Measurements from ENCODE around the gene SDR42E1. TPM values are rescaled to one million over a fixed set of nuclear protein-coding genes. Genes with fewer than 3 reads are reported as not detected.

SDR42E1 gene
- 5.3 and 5.4 TPM in 2 replicates for total RNA-seq

GRCh38 chr16:82011199-82011641, at the start of gene SDR42E1:
Gene SDR42E1, minus strand, starts transcription at chr16:82011470. Its CDS starts 10,612 bp downstream, at chr16:82000858.
- Mint-ChIP-seq H3K4me1 (peaks cover 11% of the 10 kb centered on the region), H3K9me3 (peaks cover 30% of the 10 kb centered on the region), H3K4me3 (peak within 1 kb of the TSS; percentile 88), H3K27ac (peak within 1 kb of the TSS; percentile 85), H3K36me3 (ENCODE audit: low read depth) (peaks cover 25% of the 10 kb centered on the region), H3K27me3 (peaks cover 11% of the 10 kb centered on the region)
- intact Hi-C loops (cut with micrococcal nuclease), result no loop called here
- peak; percentile 88 for DNase-seq

- no peak overlapping the region for H3K27ac Mint-ChIP-seq
- no peak for DNase-seq
- intact Hi-C loops (cut with micrococcal nuclease), result no loop called here
- no peaks in the 10 kb centered on the region for H3K36me3 Mint-ChIP-seq (ENCODE audit: low read depth)
- H3K9me3 Mint-ChIP-seq, result no peaks in the 10 kb centered on the region
- peaks cover 3% of the 10 kb centered on the region for H3K4me1 Mint-ChIP-seq
- peaks cover 13% of the 10 kb centered on the region for H3K27me3 Mint-ChIP-seq
- no peak overlapping the region for H3K4me3 Mint-ChIP-seq
Observed at GRCh38 chr16:82059983-82060421, 48.7 kb upstream of the SDR42E1 start.

- Mint-ChIP-seq H3K9me3 (no peaks in the 10 kb centered on the region), H3K36me3 (ENCODE audit: low read depth) (no peaks in the 10 kb centered on the region), H3K27me3 (peaks cover 13% of the 10 kb centered on the region), H3K4me3 (no peak overlapping the region), H3K4me1 (peaks cover 3% of the 10 kb centered on the region), H3K27ac (no peak overlapping the region)
- no peak for DNase-seq
- intact Hi-C loops (cut with micrococcal nuclease), result no loop called here
Observed at GRCh38 chr16:82059161-82059982, 48.1 kb upstream of the SDR42E1 start.

- peaks cover 19% of the 10 kb centered on the region for H3K27me3 Mint-ChIP-seq
- no peak overlapping the region for H3K27ac Mint-ChIP-seq
- H3K4me1 Mint-ChIP-seq, result no peaks in the 10 kb centered on the region
- intact Hi-C loops (cut with micrococcal nuclease), result no loop called here
- H3K4me3 Mint-ChIP-seq, result no peak overlapping the region
- no peak for DNase-seq
- no peaks in the 10 kb centered on the region for H3K36me3 Mint-ChIP-seq (ENCODE audit: low read depth)
- no peaks in the 10 kb centered on the region for H3K9me3 Mint-ChIP-seq
Observed at GRCh38 chr16:82056550-82056896, 45.3 kb upstream of the SDR42E1 start.

- DNase-seq, result no peak
- no peaks in the 10 kb centered on the region for H3K4me1 Mint-ChIP-seq
Observed at GRCh38 chr16:82055728-82056549, 44.7 kb upstream of the SDR42E1 start.

GRCh38 chr16:82055117-82055516, 43.8 kb upstream of the SDR42E1 start:
- no peak for DNase-seq
- H3K36me3 Mint-ChIP-seq (ENCODE audit: low read depth), result no peaks in the 10 kb centered on the region
- no peaks in the 10 kb centered on the region for H3K4me1 Mint-ChIP-seq
- intact Hi-C loops (cut with micrococcal nuclease), result no loop called here
- no peaks in the 10 kb centered on the region for H3K9me3 Mint-ChIP-seq
- H3K27me3 Mint-ChIP-seq, result peaks cover 21% of the 10 kb centered on the region
- no peak overlapping the region for H3K4me3 Mint-ChIP-seq
- no peak overlapping the region for H3K27ac Mint-ChIP-seq

More at GRCh38 chr16:82055728-82056549, 44.7 kb upstream of the SDR42E1 start:
- Mint-ChIP-seq H3K9me3 (no peaks in the 10 kb centered on the region), H3K4me3 (no peak overlapping the region), H3K27me3 (peaks cover 21% of the 10 kb centered on the region), H3K36me3 (ENCODE audit: low read depth) (no peaks in the 10 kb centered on the region), H3K27ac (no peak overlapping the region)
- intact Hi-C loops (cut with micrococcal nuclease), result no loop called here

- no peaks in the 10 kb centered on the region for H3K4me1 Mint-ChIP-seq
- intact Hi-C loops (cut with micrococcal nuclease), result no loop called here
- H3K9me3 Mint-ChIP-seq, result no peaks in the 10 kb centered on the region
- H3K27ac Mint-ChIP-seq, result no peak overlapping the region
- no peak overlapping the region for H3K4me3 Mint-ChIP-seq
- peaks cover 32% of the 10 kb centered on the region for H3K27me3 Mint-ChIP-seq
- DNase-seq, result no peak
- H3K36me3 Mint-ChIP-seq (ENCODE audit: low read depth), result no peaks in the 10 kb centered on the region
Observed at GRCh38 chr16:82051656-82052055, 40.4 kb upstream of the SDR42E1 start.

- Mint-ChIP-seq H3K4me1 (no peaks in the 10 kb centered on the region), H3K36me3 (ENCODE audit: low read depth) (no peaks in the 10 kb centered on the region), H3K27ac (no peak overlapping the region), H3K9me3 (no peaks in the 10 kb centered on the region), H3K4me3 (no peak overlapping the region), H3K27me3 (peaks cover 30% of the 10 kb centered on the region)
- intact Hi-C loops (cut with micrococcal nuclease), result no loop called here
- no peak for DNase-seq
Observed at GRCh38 chr16:82050909-82051357, 39.7 kb upstream of the SDR42E1 start.

- Mint-ChIP-seq H3K27ac (no peak overlapping the region), H3K27me3 (peaks cover 26% of the 10 kb centered on the region), H3K4me3 (no peak overlapping the region), H3K9me3 (no peaks in the 10 kb centered on the region), H3K4me1 (no peaks in the 10 kb centered on the region), H3K36me3 (ENCODE audit: low read depth) (no peaks in the 10 kb centered on the region)
- no peak for DNase-seq
- intact Hi-C loops (cut with micrococcal nuclease), result no loop called here
Observed at GRCh38 chr16:82050506-82050905, 39.2 kb upstream of the SDR42E1 start.

GRCh38 chr16:82049484-82049883, 38.2 kb upstream of the SDR42E1 start:
- H3K4me1 Mint-ChIP-seq, result no peaks in the 10 kb centered on the region
- intact Hi-C loops (cut with micrococcal nuclease), result no loop called here
- no peaks in the 10 kb centered on the region for H3K9me3 Mint-ChIP-seq
- H3K27ac Mint-ChIP-seq, result no peak overlapping the region
- no peaks in the 10 kb centered on the region for H3K36me3 Mint-ChIP-seq (ENCODE audit: low read depth)
- H3K4me3 Mint-ChIP-seq, result no peak overlapping the region
- H3K27me3 Mint-ChIP-seq, result peaks cover 22% of the 10 kb centered on the region
- no peak for DNase-seq

GRCh38 chr16:82047787-82048186, 36.5 kb upstream of the SDR42E1 start:
- H3K27me3 Mint-ChIP-seq, result peaks cover 14% of the 10 kb centered on the region
- intact Hi-C loops (cut with micrococcal nuclease), result no loop called here
- H3K4me1 Mint-ChIP-seq, result no peaks in the 10 kb centered on the region
- H3K9me3 Mint-ChIP-seq, result no peaks in the 10 kb centered on the region
- DNase-seq, result no peak
- no peak overlapping the region for H3K4me3 Mint-ChIP-seq
- H3K36me3 Mint-ChIP-seq (ENCODE audit: low read depth), result no peaks in the 10 kb centered on the region
- no peak overlapping the region for H3K27ac Mint-ChIP-seq

GRCh38 chr16:82047374-82047773, 36.1 kb upstream of the SDR42E1 start:
- no peak for DNase-seq
- no peaks in the 10 kb centered on the region for H3K9me3 Mint-ChIP-seq
- H3K36me3 Mint-ChIP-seq (ENCODE audit: low read depth), result no peaks in the 10 kb centered on the region
- H3K27me3 Mint-ChIP-seq, result peaks cover 14% of the 10 kb centered on the region
- no peaks in the 10 kb centered on the region for H3K4me1 Mint-ChIP-seq
- no peak overlapping the region for H3K4me3 Mint-ChIP-seq
- intact Hi-C loops (cut with micrococcal nuclease), result no loop called here
- no peak overlapping the region for H3K27ac Mint-ChIP-seq

GRCh38 chr16:82046941-82047340, 35.7 kb upstream of the SDR42E1 start:
- intact Hi-C loops (cut with micrococcal nuclease), result no loop called here
- no peaks in the 10 kb centered on the region for H3K9me3 Mint-ChIP-seq
- no peak overlapping the region for H3K4me3 Mint-ChIP-seq
- H3K36me3 Mint-ChIP-seq (ENCODE audit: low read depth), result no peaks in the 10 kb centered on the region
- H3K27ac Mint-ChIP-seq, result no peak overlapping the region
- DNase-seq, result no peak
- no peaks in the 10 kb centered on the region for H3K4me1 Mint-ChIP-seq
- H3K27me3 Mint-ChIP-seq, result peaks cover 14% of the 10 kb centered on the region

GRCh38 chr16:82046541-82046940, 35.3 kb upstream of the SDR42E1 start:
- no peak overlapping the region for H3K27ac Mint-ChIP-seq

More at GRCh38 chr16:82046541-82046940, 35.3 kb upstream of the SDR42E1 start:
- DNase-seq, result no peak
- Mint-ChIP-seq H3K27me3 (peaks cover 14% of the 10 kb centered on the region), H3K4me3 (no peak overlapping the region), H3K9me3 (no peaks in the 10 kb centered on the region), H3K36me3 (ENCODE audit: low read depth) (no peaks in the 10 kb centered on the region), H3K4me1 (no peaks in the 10 kb centered on the region)
- intact Hi-C loops (cut with micrococcal nuclease), result no loop called here

All from activated CD4-positive, alpha-beta T cell treated with anti-CD3 and anti-CD28 coated beads, Interleukin-2, amount 10 ng/mL, durations not matched to agents 24 days and 14 days (primary cell).